Transverse colon (tissue), 4 donors: Measurements from ENCODE around the gene SLIT3. TPM values are rescaled to one million over a fixed set of nuclear protein-coding genes. Genes with fewer than 3 reads are reported as not detected.

ENCODE experiments used
- DNase-seq: peaks from one replicate; pipeline ENCODE4 v3.0.0-alpha.2; 2019
- H3K27ac ChIP-seq, 4 donors: fragments of 200-600 bp; sonication (generic); 2 replicates each; pipeline ENCODE4 v1.5.1; 2016 to 2018; ENCODE audit warnings: inconsistent platforms in 4 of 4
- H3K27me3 ChIP-seq: fragments of 200-600 bp; sonication (generic); 2 replicates; pipeline ENCODE4 v1.5.1; 2017; ENCODE audit warnings: inconsistent platforms
- H3K36me3 ChIP-seq, 4 donors: fragments of 200-600 bp; sonication (generic); 2 replicates each; pipeline ENCODE4 v1.5.1; 2017 to 2019; ENCODE audit warnings: inconsistent platforms in 4 of 4
- H3K4me1 ChIP-seq, 4 donors: fragments of 200-600 bp; sonication (generic); 2 replicates each; pipeline ENCODE4 v1.5.1; 2017 to 2020; ENCODE audit warnings: inconsistent platforms in 4 of 4
- H3K4me3 ChIP-seq, 4 donors: fragments of 200-600 bp; sonication (generic); 1 replicate in 1 of 4; 2 replicates in 3 of 4; pipeline versions ENCODE4 v1.5.1 to v1.6.1; 2017 to 2019; ENCODE audit warnings: inconsistent platforms in 4 of 4
- H3K9me3 ChIP-seq, 2 donors: fragments of 200-600 bp; sonication (generic); 2 replicates each; pipeline ENCODE4 v1.5.1; 2017 to 2019; ENCODE audit warnings: inconsistent platforms in 2 of 2
- EP300 ChIP-seq: sonication (generic); formaldehyde crosslinking; IDR thresholded peaks from one replicate; pipeline ENCODE4 v1.6.1; 2017; ENCODE audit warnings: antibody characterized with exemption, low read depth
- POLR2A ChIP-seq: fragments of 450-650 bp; IDR thresholded peaks from one replicate; pipeline ENCODE4 v1.6.1; 2016; ENCODE audit warnings: antibody characterized with exemption, mild to moderate bottlenecking, moderate library complexity
- POLR2AphosphoS5 ChIP-seq, 3 donors: sonication (generic); formaldehyde crosslinking; IDR thresholded peaks; one replicate each; pipeline ENCODE4 v1.6.1; 2016; ENCODE audit warnings: antibody characterized with exemption in 3 of 3
- WGBS, 2 donors: methylation state at CpG; one replicate each; pipeline ENCODE4 v1.1.5; 2018; ENCODE audit warnings: low coverage in 1 of 2; 5-methylcytosine and 5-hydroxymethylcytosine counted together
- in situ Hi-C, 4 donors: fragments of 200-750 bp; cut with MboI; loops; one replicate each; pipeline versions ENCODE4 v1.15.0 to v1.15.1; 2017; ENCODE audit warnings: low sequenced_read_pairs in 3 of 4, low pct_ligation_motif_present in 1 of 4, low pct_unique_long_range_greater_than_20kb in 1 of 4
- intact Hi-C: fragments of 100-400 bp; cut with DNase I; formaldehyde crosslinking; loops from one replicate; pipeline ENCODE4 v1.15.1; 2023; ENCODE audit warnings: low total_unique reads
- total RNA-seq, 4 donors: library from RNA; depleted of rRNA; stranded (reverse); fragments of >200 nt; gene quantifications; one replicate each; pipeline ENCODE4 v1.1.0, GENCODE V29; 2016
- TF ChIP-seq, protein P1 (sequence below), 5 experiments: fragments of 200-600 bp in 3 of 5; fragments of 450-650 bp in 2 of 5; sonication (generic) in 3 of 5; IDR thresholded peaks; 1 replicate in 2 of 5; 2 replicates in 3 of 5; pipeline ENCODE4 v1.5.1; 2016 to 2017; ENCODE audit warnings: antibody characterized with exemption in 5 of 5, inconsistent platforms in 3 of 5, mild to moderate bottlenecking in 2 of 5, moderate library complexity in 1 of 5

Gene SLIT3
- total RNA-seq, 4 donors from 2014 or later: 6.7 to 60.5 (median 9.6) TPM

DNA sequence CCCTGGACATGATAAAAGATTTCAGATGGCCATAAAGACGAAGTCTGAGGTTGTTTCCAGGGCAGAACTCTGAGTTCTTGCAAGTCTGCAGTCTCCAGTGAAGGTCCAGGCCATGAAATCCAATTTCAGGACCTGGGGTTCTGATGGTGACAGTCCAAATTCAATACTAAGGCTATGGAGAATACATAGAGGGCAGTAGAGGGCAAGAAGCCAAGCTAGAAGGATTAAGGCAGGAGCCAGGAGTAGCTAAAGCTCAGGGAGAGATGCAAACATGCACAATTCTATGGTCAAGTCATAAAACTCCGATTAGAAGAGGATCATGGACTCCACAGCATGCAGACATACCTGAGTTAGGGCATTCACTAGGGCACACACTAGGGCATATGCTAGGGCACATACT is 11.4 kb downstream of the SLIT3 start:
- Histone ChIP-seq H3K4me3 (no peak overlapping the region), H3K27me3 (no peaks in the 10 kb centered on the region), H3K9me3 (peaks cover 0 to 4% of the 10 kb centered on the region in 2 donors), H3K27ac (peak overlapping the region in 3 of 4 donors; percentile 55 to 78 (median 75)), H3K36me3 (no peaks in the 10 kb centered on the region), H3K4me1 (peaks cover 0 to 19% (median 7%) of the 10 kb centered on the region in 4 donors)
- WGBS, 2 donors: 33 to 47% methylated on average over 1 to 2 of the region's 2 CpGs
- in situ Hi-C loops: loop anchor here in 2 of 4 donors (25.0 kb wide), 2 partner anchors 302 to 602 kb away; no protein-coding TSS in a partner anchor
- no peak for DNase-seq
- TF ChIP-seq, protein P1, sequence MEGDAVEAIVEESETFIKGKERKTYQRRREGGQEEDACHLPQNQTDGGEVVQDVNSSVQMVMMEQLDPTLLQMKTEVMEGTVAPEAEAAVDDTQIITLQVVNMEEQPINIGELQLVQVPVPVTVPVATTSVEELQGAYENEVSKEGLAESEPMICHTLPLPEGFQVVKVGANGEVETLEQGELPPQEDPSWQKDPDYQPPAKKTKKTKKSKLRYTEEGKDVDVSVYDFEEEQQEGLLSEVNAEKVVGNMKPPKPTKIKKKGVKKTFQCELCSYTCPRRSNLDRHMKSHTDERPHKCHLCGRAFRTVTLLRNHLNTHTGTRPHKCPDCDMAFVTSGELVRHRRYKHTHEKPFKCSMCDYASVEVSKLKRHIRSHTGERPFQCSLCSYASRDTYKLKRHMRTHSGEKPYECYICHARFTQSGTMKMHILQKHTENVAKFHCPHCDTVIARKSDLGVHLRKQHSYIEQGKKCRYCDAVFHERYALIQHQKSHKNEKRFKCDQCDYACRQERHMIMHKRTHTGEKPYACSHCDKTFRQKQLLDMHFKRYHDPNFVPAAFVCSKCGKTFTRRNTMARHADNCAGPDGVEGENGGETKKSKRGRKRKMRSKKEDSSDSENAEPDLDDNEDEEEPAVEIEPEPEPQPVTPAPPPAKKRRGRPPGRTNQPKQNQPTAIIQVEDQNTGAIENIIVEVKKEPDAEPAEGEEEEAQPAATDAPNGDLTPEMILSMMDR (IDR thresholded peaks at IDR 0.05): no peak
- no peak for TF ChIP-seq EP300
- no peak for TF ChIP-seq POLR2A
- TF ChIP-seq POLR2AphosphoS5 (IDR thresholded peaks at IDR 0.05): no peak
- intact Hi-C loops: no loop called here

DNA sequence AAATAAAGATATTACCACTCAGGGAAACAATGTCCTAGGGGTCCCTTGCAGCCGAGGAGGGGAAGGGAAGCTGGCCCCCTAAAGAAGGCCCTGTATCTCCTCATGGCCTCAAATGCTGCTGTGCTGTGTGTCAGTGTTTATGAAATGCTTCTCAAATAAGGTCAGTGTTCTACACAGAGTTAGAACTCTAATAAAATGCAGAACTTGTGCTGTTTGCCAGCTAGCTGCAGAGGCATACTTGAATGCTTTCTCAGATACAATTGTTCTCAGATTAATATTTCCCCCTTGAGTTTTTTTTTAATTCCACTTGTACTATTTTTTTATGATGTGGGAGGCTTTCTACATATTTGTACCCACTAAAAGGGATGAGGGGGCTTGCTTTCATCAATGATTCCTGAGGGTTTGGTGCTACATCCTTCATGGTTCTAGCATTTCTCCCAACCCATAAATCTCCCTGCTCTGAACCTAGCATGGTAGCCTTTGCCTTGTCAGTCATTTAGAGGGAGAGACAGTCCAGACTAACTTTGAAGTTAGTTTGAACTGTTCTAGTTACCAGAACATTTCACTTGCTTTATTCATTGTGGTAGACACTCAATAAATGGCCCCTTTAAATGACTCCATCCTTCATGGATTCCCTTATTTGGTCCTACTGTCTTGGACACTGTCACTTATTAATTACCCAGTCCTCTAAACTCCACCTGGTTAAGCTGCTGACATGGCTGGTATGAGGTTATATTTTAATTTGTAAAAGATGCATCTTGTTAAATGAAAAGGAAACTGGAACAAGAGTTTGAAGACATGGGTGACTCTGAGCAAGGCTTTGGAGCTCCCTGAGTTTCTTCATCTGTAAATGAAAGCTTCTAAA is 12.6 kb downstream of the SLIT3 start:
- in situ Hi-C loops (loop anchor here in 2 of 4 donors (25.0 kb wide), 2 partner anchors 301 to 601 kb away; no protein-coding TSS in a partner anchor), intact Hi-C loops (no loop called here)
- Histone ChIP-seq H3K36me3 (no peaks in the 10 kb centered on the region), H3K27me3 (no peaks in the 10 kb centered on the region), H3K27ac (peak overlapping the region; percentile 48 to 78 (median 65)), H3K4me1 (peaks cover 0 to 19% (median 7%) of the 10 kb centered on the region in 4 donors), H3K9me3 (peaks cover 0 to 4% of the 10 kb centered on the region in 2 donors), H3K4me3 (no peak overlapping the region)
- TF ChIP-seq EP300 (no peak), POLR2A (no peak), POLR2AphosphoS5 (IDR thresholded peaks at IDR 0.05) (no peak)
- TF ChIP-seq, protein P1 (IDR thresholded peaks at IDR 0.05): no peak
- 50% methylated on average over 1 of the region's 1 CpG for WGBS, 2 donors
- DNase-seq: no peak

DNA sequence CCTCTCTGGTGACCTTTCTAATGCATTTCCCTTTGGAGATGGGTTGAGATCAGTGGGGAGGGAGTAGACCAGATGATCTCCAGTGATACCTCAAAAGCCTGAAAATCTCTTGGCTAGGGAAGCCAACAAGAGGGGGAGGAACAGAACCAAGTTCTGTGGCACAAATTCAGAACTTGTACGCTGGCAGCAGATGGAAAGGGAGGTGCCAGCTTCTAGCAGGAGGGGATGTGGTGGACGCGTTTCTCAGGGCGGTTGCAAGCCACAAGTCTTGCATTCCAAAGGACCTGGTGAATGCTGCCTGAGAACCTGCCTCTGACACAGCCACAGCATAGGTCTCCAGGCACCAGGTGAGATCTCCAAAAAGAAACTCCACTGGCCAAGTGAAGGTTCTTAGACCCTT is 13.4 kb downstream of the SLIT3 start:
- 81% methylated on average over 4 of the region's 4 CpGs; no CpG with 5 or more reads in 1 of the 2 donors for WGBS, 2 donors
- Histone ChIP-seq H3K36me3 (no peaks in the 10 kb centered on the region), H3K27ac (peak overlapping the region; percentile 48 to 78 (median 65)), H3K4me3 (no peak overlapping the region), H3K27me3 (no peaks in the 10 kb centered on the region), H3K4me1 (peaks cover 0 to 19% (median 7%) of the 10 kb centered on the region in 4 donors), H3K9me3 (peaks cover 0 to 4% of the 10 kb centered on the region in 2 donors)
- intact Hi-C loops (no loop called here), in situ Hi-C loops (loop anchor here in 2 of 4 donors (25.0 kb wide), 2 partner anchors 300 to 600 kb away; no protein-coding TSS in a partner anchor)
- DNase-seq: no peak
- TF ChIP-seq POLR2A (no peak), POLR2AphosphoS5 (IDR thresholded peaks at IDR 0.05) (no peak), EP300 (no peak)
- TF ChIP-seq, protein P1 (IDR thresholded peaks at IDR 0.05): no peak

GRCh38 chr5:169286572-169287300 is 14.2 kb downstream of the SLIT3 start:
- TF ChIP-seq POLR2A: no peak
- TF ChIP-seq EP300: no peak
- TF ChIP-seq POLR2AphosphoS5 (IDR thresholded peaks at IDR 0.05): no peak
- TF ChIP-seq, protein P1 (IDR thresholded peaks at IDR 0.05): no peak
- WGBS, 2 donors: 58 to 67% methylated on average over 4 to 11 of the region's 11 CpGs
- intact Hi-C loops: no loop called here
- H3K4me1 ChIP-seq: peaks cover 0 to 19% (median 7%) of the 10 kb centered on the region in 4 donors
- H3K4me3 ChIP-seq: no peak overlapping the region
- no peaks in the 10 kb centered on the region for H3K36me3 ChIP-seq
- H3K27ac ChIP-seq: peak overlapping the region; percentile 48 to 78 (median 65)
- H3K27me3 ChIP-seq: no peaks in the 10 kb centered on the region
- DNase-seq: no peak
- H3K9me3 ChIP-seq: peaks cover 0 to 4% of the 10 kb centered on the region in 2 donors
- in situ Hi-C loops: loop anchor here in 2 of 4 donors (25.0 kb wide), 2 partner anchors 299 to 599 kb away; no protein-coding TSS in a partner anchor
